GM19397 (cell line): ENCODE results near the gene MAS1L.
"Not testable (repeated sequence)": the region's sequence is repeated elsewhere in the genome, so short reads cannot be mapped to it uniquely, and the experiment has no call there.

Experiments
- ATAC-seq: cut with Tn5 transposase; IDR thresholded peaks from one replicate; pipeline ENCODE4 v1.9.1; 2021; ENCODE audit warnings: mild to moderate bottlenecking, moderate library complexity; ENCODE audit not compliant: unreplicated experiment

The MAS1L gene

DNA sequence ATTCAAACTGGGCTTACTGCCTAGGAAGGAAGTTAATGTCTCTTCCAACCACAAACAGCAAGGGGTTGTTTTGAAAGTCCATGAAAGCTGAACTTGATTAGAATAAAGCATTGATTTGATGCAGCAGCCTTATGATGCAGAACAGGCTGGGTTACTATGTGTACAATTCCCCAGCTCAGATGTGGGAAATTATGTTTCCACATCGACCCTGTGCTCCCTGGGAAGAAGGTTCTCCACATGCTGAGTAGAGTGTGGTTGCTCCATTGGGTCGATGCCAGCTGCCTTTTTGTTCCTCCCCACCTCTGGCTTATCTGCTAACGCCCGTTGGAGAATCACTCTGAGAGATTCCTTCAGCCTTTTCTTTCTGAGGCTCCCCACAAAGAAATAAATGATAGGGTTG is 1.2 kb downstream of the MAS1L start:
- ATAC-seq: no peak

DNA sequence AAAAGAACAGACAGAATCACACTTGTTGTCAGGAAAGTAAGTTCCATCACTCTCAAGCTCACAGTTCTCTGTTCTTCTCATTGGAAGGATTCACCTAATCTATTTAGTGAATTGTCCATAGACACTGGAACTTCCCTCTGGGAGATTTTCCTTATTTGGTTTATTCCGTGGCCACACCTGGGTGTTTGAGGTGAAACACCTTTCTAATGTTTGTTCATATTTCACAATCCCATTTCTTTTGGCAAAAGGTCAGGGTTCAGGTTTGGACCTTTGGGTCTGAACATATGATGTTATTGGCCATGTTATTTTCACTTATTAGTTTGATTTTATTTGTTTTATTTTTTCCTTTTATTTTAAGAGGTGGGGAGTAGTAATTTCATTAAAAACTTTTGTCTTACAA is 4.0 kb downstream of the MAS1L start:
- no peak for ATAC-seq

DNA sequence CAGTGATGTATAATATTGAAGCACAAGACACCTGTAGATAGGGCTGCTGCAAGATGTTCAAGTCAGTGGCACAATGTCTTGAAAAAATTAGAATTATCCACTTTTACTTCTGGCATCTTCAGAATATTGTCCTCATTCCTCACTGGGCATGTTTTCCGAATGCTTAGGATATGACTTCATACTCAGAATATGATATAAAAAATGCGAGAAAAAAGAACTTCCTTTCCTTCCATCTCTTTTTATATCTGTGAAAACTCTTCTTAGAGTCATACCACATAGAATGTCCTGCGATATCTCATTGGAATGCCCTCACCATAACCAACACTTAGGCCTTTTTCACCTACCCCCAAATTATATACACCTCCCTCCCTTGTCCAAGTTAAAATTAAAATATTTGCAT is 4.6 kb downstream of the MAS1L start:
- no peak for ATAC-seq

DNA sequence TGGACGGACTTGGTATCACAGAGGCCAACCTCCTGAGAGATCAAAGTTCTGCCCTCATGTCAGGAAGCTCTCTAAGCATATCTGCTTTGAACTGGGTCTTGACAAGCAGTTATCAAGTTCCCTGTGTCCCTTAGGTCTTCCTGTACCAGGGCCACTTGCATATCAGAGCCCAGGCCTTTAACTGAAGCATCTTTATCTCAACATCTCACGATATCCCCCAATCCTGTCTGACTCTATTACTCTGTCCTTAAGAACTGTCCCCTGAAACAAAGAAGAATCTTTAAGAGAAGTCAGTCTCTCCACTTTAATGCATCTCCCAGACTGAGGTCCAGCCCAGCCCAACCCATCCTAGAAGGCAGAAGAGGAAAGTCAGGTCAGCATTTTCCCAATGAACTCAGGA is 8.2 kb downstream of the MAS1L start:
- no peak for ATAC-seq

DNA sequence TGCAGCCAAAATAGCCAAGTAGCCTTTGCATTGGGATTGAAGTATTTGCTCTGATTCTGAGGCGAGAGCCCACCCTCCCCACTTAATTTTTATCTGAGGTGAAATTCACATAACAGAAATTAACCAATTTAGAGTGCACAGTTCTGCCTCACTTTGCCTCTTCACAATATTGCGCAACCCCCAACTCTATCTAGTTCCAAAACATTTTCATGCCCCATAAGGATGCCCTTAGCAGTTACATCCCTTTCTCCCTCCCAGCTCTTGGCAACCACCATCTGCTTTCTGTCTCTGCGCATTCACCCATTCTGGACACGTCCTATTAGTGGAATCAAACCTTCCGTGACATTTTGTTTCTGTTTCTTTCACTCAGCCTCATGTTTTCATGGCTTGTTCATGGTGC is 9.0 kb downstream of the MAS1L start:
- ATAC-seq: no peak

DNA sequence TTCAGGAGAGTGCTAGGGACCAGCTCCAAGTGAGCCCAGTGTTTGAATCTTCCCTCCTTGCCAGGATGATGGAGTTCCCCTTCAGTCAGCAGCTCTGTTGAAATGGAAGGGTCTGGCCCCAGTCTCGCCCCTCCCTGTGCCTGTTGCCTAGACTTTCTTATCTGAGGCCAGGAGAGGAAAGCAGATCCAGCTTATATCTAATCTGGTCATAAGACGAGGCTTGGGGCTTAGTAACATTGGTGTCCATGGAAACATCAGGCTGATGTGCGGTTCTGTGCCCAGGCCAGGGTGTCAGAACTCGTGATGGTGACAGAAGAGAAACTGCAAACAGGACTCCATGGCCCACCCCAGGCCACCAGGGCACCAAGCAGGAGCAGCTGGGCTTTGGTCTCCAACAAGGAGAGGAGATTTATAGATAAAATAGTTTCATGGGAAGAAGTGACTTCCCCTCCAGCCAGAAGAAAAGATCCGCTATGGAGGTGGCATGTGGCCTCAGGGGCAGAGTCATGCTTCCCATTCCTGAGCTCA is 9.8 kb downstream of the MAS1L start:
- no peak for ATAC-seq

DNA sequence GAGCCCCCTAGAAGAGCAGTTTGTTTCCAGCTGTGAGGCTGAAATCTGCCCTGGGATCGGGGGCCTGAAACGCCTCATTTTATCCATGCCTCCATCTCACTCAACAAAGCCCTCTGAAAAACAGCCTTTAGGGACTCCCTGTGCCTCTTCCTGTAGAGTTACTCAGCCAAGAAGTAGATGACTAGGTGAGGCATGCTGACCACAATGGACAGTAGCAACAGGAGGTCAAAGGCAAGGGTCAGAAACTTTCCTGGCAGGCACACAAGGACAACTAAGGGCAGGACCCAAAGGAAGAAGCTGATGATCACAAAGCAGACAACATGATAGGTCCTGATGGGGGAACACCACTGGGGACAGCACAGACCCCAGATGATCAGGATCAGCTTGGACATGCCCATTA is 12.8 kb downstream of the MAS1L start:
- no peak for ATAC-seq

DNA sequence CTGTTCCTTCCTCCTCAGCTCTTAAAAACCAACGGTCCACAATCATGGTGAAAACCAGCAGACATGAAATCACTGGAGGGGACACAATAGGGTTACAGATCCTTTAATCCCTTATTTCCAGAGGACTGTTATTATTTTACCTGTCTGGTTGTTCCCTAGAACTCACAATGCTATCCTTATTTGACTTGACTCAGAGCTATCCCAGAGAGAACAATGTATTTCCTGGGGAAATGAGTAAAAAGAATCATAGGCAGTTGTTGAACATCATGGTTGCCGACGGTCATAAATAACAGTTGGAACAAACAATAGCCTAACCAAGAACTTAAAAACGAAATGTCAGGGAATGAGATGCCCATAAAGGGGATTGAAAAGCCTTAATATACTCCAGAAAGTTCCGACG is 21.5 kb downstream of the MAS1L start:
- ATAC-seq: no peak

DNA sequence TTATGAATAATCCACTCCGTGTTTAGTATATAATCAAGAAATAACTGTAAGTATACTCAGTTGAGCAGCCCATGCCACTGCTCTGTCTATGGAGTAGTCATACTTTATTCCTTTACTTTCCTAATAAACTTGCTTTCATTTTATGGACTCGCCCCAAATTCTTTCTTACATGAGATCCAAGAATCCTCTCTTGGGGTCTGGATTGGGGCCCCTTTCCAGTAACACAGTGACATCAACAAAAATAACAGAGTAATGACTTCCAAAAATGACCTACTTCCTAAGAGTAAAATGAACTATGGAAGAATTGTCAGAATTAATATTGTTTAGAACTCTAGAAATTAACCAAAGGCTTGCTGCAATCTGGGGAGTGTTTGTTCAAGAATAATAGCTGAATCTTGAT is 22.0 kb downstream of the MAS1L start:
- no peak for ATAC-seq

DNA sequence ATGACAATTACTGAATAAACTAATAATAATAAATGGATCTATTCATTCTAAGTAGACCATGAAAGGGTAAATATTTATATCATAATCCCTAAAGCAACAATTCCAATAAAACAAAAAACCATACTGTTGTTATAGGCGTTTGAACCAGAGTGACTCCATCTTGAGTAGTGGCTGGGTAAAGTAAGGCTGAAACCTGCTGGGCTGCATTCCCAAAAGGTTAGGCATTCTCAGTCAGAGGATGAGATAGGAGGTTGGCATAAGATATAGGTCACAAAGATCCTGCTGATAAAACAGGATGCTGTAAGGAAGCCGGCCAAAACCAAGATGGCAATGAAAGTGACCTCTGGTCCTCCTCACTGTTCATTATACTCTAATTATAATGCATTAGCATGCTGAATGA is 22.5 kb downstream of the MAS1L start:
- ATAC-seq: no peak

DNA sequence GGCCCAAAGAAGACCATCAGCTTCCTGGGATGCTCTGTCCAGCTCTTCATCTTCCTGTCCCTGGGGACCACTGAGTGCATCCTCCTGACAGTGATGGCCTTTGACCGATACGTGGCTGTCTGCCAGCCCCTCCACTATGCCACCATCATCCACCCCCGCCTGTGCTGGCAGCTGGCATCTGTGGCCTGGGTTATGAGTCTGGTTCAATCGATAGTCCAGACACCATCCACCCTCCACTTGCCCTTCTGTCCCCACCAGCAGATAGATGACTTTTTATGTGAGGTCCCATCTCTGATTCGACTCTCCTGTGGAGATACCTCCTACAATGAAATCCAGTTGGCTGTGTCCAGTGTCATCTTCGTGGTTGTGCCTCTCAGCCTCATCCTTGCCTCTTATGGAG is 25.7 kb downstream of the MAS1L start:
- ATAC-seq: no peak

DNA sequence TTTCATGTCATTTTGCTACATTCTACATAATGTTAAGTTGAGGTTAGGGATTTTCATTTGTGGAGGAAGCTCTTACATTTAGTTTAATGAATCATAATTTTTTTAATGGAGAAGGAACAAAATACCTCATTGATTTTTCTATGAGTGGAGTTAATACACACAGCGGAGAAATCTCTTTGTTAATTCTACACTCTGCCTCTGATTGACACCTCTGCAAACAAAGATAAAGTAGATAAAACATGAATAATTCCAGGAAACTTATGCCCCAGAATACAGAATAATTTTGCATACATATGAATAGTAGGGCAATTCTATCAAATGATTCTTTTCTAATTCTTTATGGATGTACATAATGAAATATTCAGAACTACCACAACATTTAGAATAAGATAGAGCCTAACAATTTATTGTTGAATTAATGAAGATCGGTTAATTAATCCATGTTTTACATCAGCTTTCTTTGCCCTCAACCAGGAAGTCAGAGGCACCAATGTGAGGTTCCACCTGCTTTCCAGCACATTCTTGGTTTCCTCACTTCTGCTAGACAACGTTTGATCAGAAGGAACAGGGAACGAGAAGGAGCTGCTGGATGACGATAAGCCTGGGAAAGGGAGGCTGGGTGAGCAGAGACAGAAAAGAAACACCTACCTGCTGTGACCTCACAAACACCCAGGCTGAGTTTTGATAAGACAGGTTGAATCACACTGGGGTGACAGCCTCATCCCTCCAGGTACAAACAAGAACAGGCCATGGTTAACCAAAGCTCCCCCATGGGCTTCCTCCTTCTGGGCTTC is 26.5 kb downstream of the MAS1L start:
- ATAC-seq: no peak

DNA sequence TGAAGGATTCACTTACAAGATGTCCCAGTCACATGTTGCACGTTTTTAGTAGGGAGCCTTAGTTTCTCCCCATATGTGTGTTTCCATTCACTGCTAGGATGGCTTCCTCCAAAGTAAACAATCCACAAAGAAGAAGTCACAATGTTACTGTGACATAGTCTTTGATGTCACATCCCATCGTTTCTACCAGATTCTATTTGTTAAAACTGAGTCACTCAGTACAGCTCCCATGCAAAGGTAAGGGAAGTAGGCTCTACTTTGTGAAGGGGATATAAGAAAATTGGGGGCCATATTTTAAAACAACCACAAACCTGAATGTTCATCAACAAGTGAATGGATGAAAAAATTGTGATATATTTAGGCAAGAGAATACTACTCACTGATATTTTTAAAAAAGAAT is 30.8 kb downstream of the MAS1L start, which contains the start of the genes OR11A1 and OR2H1:
TSS of gene OR11A1 (minus strand) at position 101 of the 400 bp plus-strand sequence. CDS start 29,430 bp downstream, outside the sequence.
TSS of gene OR2H1 (plus strand) at position 185 of the 400 bp plus-strand sequence. CDS start 4,615 bp downstream, outside the sequence.
- no peak for ATAC-seq

DNA sequence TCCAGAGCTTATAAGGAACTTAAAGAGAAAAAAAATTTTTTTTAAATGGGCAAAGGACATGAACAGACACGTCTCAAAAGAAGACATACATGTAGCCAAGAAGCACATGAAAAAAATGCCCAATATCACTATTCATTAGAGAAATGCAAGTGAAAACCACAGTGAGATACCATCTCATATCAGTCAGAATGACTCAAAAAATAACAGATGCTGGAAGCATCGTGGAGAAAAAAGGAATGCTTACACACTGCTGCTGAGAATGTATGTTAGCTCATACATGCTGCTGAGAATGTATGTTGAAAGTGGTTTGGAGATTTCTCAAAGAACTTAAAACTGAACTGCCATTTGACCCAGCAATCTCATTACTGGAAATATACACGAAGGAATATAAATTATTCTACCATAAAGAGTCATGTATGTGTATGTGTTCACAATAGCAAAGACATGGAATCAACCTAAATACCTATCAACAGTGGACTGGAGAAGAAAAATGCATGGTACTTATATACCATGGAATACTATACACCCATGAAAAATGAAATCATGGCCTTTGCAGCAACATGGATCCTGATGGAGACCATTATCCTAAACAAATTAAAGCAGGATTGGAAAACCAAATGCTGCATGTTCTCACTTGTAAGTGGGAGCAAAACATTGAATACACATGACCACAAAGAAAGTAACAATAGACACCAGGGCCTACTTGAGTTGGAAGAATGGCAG is 36.1 kb downstream of the MAS1L start:
- ATAC-seq: no peak

DNA sequence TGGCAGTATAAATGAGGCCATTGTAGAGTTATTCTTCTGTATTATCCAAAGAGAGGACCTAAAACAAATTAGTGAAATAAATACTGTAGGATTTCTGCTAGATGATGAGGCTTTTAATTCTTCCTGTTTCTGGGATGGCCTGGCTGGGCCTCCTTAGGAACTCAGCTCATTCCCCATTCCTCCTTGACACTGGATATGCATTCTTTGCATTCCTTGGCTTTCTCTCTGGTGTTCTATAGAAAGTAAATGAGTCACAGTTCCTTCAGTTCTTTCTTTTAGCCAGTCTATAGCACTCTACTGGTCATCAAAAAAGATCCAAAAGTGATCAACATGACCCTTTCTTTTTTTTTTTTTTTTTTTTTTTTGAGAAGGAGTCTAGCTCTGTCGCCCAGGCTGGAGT is 40.1 kb downstream of the MAS1L start:
- no peak for ATAC-seq

DNA sequence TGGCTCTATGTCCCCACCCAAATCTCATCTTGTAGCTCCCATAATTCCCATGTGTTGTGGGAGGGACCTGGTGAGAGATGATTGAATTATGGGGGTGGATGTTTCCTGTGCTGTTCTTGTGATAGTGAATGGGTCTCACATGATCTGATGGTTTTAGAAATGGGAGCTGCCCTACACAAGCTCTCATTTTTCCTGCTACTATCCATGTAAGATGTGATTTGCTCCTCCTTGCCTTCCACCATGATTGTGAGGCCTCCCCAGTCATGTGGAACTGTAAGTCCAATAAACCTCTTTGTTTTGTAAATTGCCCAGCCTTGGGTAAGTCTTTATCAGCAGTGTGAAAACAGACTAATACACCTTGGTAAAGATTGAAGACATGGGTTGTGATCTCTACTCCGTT is 43.7 kb downstream of the MAS1L start:
- ATAC-seq: not testable (repeated sequence)

DNA sequence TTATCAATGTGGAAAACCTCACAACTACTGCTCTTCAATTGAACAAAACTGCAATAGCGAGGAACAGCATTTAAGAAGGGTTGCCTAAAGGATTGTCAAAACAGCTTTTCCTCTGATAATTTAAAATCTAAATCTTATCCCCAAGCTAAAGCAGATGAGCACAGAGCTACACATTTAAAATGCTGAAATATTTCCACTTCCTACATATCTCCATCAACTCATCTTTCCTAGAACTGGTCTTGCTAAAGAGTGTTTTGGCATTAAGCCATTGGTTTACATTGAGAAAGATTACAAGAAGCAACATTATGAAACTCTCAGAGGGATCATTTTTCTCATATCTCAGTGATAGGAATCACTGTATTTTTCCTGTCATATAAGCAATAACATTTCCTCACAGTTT is 45.0 kb downstream of the MAS1L start:
- no peak for ATAC-seq

DNA sequence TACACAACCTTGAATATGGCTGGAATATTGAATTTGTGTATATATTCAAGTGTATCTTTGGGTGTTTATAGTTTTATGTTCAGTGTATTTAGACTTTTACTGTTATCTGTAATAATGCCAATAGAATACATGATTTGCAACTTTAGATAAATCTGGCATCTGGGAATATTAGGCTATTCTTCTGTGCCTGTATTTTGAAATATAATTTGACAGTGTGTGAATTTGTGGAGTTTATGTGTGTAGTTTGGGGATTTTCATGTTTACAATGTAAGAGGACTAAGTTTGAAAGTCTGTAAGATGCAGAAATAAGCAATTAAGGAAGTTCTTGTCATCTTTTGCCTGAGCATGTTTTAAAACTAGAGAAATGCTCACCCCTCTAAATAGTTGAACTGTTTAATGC is 48.8 kb downstream of the MAS1L start, which contains the start of gene OR10C1:
TSS of gene OR10C1 (plus strand) at position 301 of the 400 bp plus-strand sequence. CDS start 710 bp downstream, outside the sequence.
- ATAC-seq: no peak

DNA sequence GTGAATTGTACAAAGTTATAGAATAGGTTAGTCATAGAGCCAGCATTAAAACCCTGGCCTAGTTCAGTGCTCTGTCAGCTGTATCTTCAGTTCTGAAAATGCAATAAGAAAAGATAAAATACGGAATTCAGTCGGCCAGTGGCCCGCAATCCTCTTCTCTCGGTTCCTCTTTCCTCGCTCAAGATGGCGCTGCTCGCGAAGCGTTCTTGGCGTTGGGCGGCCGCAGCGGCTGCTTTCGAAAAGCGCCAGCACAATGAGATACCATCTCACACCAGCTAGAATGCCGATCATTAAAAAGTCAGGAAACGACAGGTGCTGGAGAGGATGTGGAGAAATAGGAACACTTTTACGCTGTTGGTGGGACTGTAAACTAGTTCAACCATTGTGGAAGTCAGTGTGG is 51.0 kb downstream of the MAS1L start:
- not testable (repeated sequence) for ATAC-seq
